ENCODE data around the gene MACO1. TPM values are rescaled to one million over a fixed set of nuclear protein-coding genes. Genes with fewer than 3 reads are reported as not detected.
"Not testable (repeated sequence)": the region's sequence is repeated elsewhere in the genome, so short reads cannot be mapped to it uniquely, and the experiment has no call there.

Gene MACO1, protein sequence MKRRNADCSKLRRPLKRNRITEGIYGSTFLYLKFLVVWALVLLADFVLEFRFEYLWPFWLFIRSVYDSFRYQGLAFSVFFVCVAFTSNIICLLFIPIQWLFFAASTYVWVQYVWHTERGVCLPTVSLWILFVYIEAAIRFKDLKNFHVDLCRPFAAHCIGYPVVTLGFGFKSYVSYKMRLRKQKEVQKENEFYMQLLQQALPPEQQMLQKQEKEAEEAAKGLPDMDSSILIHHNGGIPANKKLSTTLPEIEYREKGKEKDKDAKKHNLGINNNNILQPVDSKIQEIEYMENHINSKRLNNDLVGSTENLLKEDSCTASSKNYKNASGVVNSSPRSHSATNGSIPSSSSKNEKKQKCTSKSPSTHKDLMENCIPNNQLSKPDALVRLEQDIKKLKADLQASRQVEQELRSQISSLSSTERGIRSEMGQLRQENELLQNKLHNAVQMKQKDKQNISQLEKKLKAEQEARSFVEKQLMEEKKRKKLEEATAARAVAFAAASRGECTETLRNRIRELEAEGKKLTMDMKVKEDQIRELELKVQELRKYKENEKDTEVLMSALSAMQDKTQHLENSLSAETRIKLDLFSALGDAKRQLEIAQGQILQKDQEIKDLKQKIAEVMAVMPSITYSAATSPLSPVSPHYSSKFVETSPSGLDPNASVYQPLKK
- 31.2 and 31.5 TPM in 2 replicates for total RNA-seq
- long read RNA-seq, partial matches to known transcripts = 1 of 6 reads
- long read RNA-seq, other reads (novel, unspliced or antisense) = 3 of 6 reads

- Mint-ChIP-seq H3K4me1 (ENCODE audit: low read depth) (peaks cover 21% of the 10 kb centered on the region), H3K9me3 (ENCODE audit: low read depth) (no peaks in the 10 kb centered on the region), H3K36me3 (ENCODE audit: insufficient read depth) (no peaks in the 10 kb centered on the region), H3K27me3 (peaks cover 13% of the 10 kb centered on the region), H3K27ac (peak within 1 kb of the TSS; percentile 100), H3K4me3 (ENCODE audit: low read depth) (peak within 1 kb of the TSS; percentile 96)
- no peak for TF ChIP-seq CTCF (IDR thresholded peaks at IDR 0.05; ENCODE audit: unreplicated experiment)
- DNase-seq (ENCODE audit: low spot score, unreplicated experiment) = peak; percentile 95
Measured at GRCh38 chr1:25430073-25430966, at the start of gene MACO1. TSS of gene MACO1 (plus strand) at chr1:25430897. CDS start at chr1:25431099, 202 bp downstream.

GRCh38 chr1:25382543-25382942 lies 48.2 kb upstream of the MACO1 start:
- DNase-seq (ENCODE audit: low spot score, unreplicated experiment); H3K4me3 Mint-ChIP-seq (ENCODE audit: low read depth); H3K9me3 Mint-ChIP-seq (ENCODE audit: low read depth); H3K4me1 Mint-ChIP-seq (ENCODE audit: low read depth); H3K27ac Mint-ChIP-seq; H3K27me3 Mint-ChIP-seq; H3K36me3 Mint-ChIP-seq (ENCODE audit: insufficient read depth): not testable (repeated sequence)

- not testable (repeated sequence) for H3K4me3 Mint-ChIP-seq (ENCODE audit: low read depth); H3K36me3 Mint-ChIP-seq (ENCODE audit: insufficient read depth); H3K4me1 Mint-ChIP-seq (ENCODE audit: low read depth); H3K27me3 Mint-ChIP-seq; DNase-seq (ENCODE audit: low spot score, unreplicated experiment); H3K27ac Mint-ChIP-seq; H3K9me3 Mint-ChIP-seq (ENCODE audit: low read depth)
Measured at GRCh38 chr1:25383090-25383489, 47.6 kb upstream of the MACO1 start.

DNA sequence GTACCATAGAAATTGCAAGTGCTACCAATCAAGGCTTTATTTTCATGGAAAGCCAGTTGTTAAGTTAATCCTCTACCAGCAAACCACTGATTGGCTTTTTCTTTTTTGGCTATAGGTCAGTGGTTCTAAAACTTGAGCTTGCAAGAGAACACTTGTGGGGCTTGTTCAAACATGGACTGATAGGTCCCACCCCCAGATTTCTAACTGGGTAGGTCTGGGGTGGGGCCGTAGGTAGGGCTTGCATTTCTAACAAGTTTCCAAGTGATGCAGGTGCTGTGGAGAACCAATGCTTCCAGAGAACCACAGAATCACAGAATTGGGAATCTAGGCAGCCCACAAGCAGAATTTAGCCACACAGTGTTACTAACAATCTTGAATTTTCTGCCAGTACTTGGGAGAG lies 46.8 kb upstream of the MACO1 start:
- H3K9me3 Mint-ChIP-seq (ENCODE audit: low read depth); H3K27ac Mint-ChIP-seq; H3K27me3 Mint-ChIP-seq; H3K36me3 Mint-ChIP-seq (ENCODE audit: insufficient read depth); DNase-seq (ENCODE audit: low spot score, unreplicated experiment); H3K4me3 Mint-ChIP-seq (ENCODE audit: low read depth); H3K4me1 Mint-ChIP-seq (ENCODE audit: low read depth): not testable (repeated sequence)

DNA sequence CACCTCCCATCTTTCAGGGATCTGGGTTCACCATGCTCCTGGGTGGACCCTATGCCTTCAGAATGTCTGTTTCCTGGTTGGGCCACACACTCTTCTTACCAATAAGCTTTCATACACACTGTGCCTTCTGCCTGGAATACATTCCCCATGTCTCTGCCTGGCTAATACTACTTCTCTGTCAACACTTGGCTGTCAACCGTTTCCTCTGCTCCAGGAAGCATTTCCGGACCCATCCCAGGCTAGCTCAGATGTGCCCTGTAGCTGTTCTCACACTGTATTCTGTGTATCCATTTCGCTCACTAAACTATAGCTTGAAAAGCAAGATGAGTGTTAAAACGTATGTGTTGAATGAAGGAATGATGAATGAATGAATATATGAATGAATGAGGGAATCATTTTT lies 43.6 kb upstream of the MACO1 start:
- not testable (repeated sequence) for H3K4me3 Mint-ChIP-seq (ENCODE audit: low read depth); DNase-seq (ENCODE audit: low spot score, unreplicated experiment); H3K27me3 Mint-ChIP-seq; H3K36me3 Mint-ChIP-seq (ENCODE audit: insufficient read depth); H3K4me1 Mint-ChIP-seq (ENCODE audit: low read depth); H3K9me3 Mint-ChIP-seq (ENCODE audit: low read depth); H3K27ac Mint-ChIP-seq

DNA sequence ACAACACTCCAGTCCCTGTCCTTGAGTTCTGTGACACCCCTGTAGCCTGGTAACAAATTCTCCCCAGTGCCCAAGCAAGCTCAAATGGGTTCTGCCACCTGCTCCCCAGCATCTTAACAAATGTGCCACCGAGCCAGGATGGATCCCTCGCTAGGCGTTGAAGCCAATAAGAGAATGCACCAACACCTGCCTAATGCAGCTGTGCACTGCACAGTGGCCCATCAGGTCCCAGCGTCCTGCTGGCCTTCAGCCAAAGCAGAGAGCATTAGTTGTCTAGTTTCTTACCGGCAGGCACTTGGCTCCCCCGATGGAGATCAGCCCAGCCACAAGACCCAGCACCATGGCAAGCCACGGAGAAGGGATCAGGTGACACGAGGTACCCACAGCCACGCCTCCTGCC lies 42.0 kb upstream of the MACO1 start:
- not testable (repeated sequence) for H3K4me3 Mint-ChIP-seq (ENCODE audit: low read depth); H3K36me3 Mint-ChIP-seq (ENCODE audit: insufficient read depth); H3K9me3 Mint-ChIP-seq (ENCODE audit: low read depth); DNase-seq (ENCODE audit: low spot score, unreplicated experiment); H3K27me3 Mint-ChIP-seq; H3K4me1 Mint-ChIP-seq (ENCODE audit: low read depth); H3K27ac Mint-ChIP-seq

DNA sequence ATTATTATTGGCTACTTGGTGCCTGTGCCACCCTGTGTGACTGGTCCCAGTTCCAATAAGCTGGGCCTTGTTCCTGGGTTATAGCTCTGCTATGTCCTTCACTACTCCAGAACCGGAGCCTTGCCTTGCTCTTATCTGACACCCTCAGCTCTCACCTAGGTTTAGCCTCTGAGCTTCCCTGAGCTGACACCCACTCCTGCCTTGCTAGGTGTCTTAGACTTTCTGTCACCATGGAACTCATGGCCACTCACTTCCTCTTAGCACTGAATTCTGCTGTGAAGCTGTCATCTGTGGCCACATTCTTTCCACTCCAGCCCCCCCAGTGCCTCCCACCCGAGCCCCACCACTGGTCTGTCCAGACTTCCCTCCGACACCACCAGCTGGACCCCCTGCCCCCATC lies 41.0 kb upstream of the MACO1 start:
- H3K9me3 Mint-ChIP-seq (ENCODE audit: low read depth); H3K4me1 Mint-ChIP-seq (ENCODE audit: low read depth); DNase-seq (ENCODE audit: low spot score, unreplicated experiment); H3K4me3 Mint-ChIP-seq (ENCODE audit: low read depth); H3K36me3 Mint-ChIP-seq (ENCODE audit: insufficient read depth); H3K27me3 Mint-ChIP-seq: not testable (repeated sequence)
- peak overlapping the region; percentile 45 for H3K27ac Mint-ChIP-seq

GRCh38 chr1:25392841-25393240 lies 37.9 kb upstream of the MACO1 start:
- H3K4me1 Mint-ChIP-seq (ENCODE audit: low read depth) = no peaks in the 10 kb centered on the region
- DNase-seq (ENCODE audit: low spot score, unreplicated experiment) = no peak
- no peak overlapping the region for H3K4me3 Mint-ChIP-seq (ENCODE audit: low read depth)
- H3K9me3 Mint-ChIP-seq (ENCODE audit: low read depth) = no peaks in the 10 kb centered on the region
- no peak overlapping the region for H3K27ac Mint-ChIP-seq
- H3K36me3 Mint-ChIP-seq (ENCODE audit: insufficient read depth) = no peaks in the 10 kb centered on the region
- H3K27me3 Mint-ChIP-seq = peaks cover 16% of the 10 kb centered on the region
- TF ChIP-seq CTCF (IDR thresholded peaks at IDR 0.05; ENCODE audit: unreplicated experiment) = no peak

DNA sequence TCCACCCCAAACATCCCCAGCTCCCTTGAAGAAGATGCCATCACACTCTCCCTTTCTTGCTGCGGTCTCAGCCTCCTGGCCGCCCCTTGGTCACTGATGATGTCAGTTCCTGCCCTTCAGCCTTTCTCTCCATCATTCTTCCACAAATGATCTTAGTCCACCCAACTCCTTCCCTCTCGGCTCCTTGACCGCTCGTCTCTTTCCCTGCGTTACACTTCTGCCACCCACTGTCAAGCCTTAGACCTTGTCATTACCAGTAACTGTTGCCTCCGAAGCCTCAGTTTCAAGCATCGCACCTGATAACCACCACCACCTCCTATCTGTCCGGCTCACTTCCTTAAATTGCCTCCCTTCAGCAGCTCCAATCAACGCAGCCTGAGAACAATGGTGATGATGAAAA lies 33.1 kb upstream of the MACO1 start:
- not testable (repeated sequence) for H3K4me1 Mint-ChIP-seq (ENCODE audit: low read depth); DNase-seq (ENCODE audit: low spot score, unreplicated experiment); H3K4me3 Mint-ChIP-seq (ENCODE audit: low read depth); H3K27ac Mint-ChIP-seq; H3K9me3 Mint-ChIP-seq (ENCODE audit: low read depth); H3K36me3 Mint-ChIP-seq (ENCODE audit: insufficient read depth)
- peaks cover 32% of the 10 kb centered on the region for H3K27me3 Mint-ChIP-seq

- H3K27ac Mint-ChIP-seq; H3K36me3 Mint-ChIP-seq (ENCODE audit: insufficient read depth); DNase-seq (ENCODE audit: low spot score, unreplicated experiment); H3K4me1 Mint-ChIP-seq (ENCODE audit: low read depth); H3K4me3 Mint-ChIP-seq (ENCODE audit: low read depth); H3K9me3 Mint-ChIP-seq (ENCODE audit: low read depth): not testable (repeated sequence)
- peaks cover 35% of the 10 kb centered on the region for H3K27me3 Mint-ChIP-seq
Measured at GRCh38 chr1:25398079-25398478, 32.6 kb upstream of the MACO1 start.

Data from progenitor cell of endocrine pancreas (in vitro differentiated cells).